ENCODE results near the gene SDC4. TPM values are rescaled to one million over a fixed set of nuclear protein-coding genes. Genes with fewer than 3 reads are reported as not detected.
"Not testable (repeated sequence)": the region's sequence is repeated elsewhere in the genome, so short reads cannot be mapped to it uniquely, and the experiment has no call there.

The SDC4 gene
- total RNA-seq, 1 donor from 2014 or later: 89.7 TPM

- intact Hi-C loops (cut with micrococcal nuclease): no loop called here
Measured at GRCh38 chr20:45365444-45365970, 17.3 kb upstream of the SDC4 start.

- intact Hi-C loops (cut with micrococcal nuclease): loop anchor here (1.0 to 5.0 kb wide), 14 partner anchors 9 to 1153 kb away; partner anchors contain the start of genes DNTTIP1, OSER1, PIGT and SDC4
Measured at GRCh38 chr20:45363611-45364492, 15.6 kb upstream of the SDC4 start.

- intact Hi-C loops (cut with micrococcal nuclease): loop anchor here (1.0 to 5.0 kb wide), 14 partner anchors 8 to 1152 kb away; partner anchors contain the start of genes DNTTIP1, OSER1, PIGT and SDC4
Measured at GRCh38 chr20:45362804-45363610, 14.8 kb upstream of the SDC4 start, which contains the start of gene SYS1. TSS of gene SYS1 (plus strand) at chr20:45363156. CDS start at chr20:45363532, 376 bp downstream.

- intact Hi-C loops (cut with micrococcal nuclease): loop anchor here (2.0 to 5.0 kb wide), 5 partner anchors 45 to 1151 kb away; partner anchors contain the start of genes DNTTIP1, OSER1, STK4 and WFDC3
Measured at GRCh38 chr20:45361793-45362192, 13.6 kb upstream of the SDC4 start.

GRCh38 chr20:45359406-45360148 lies 11.4 kb upstream of the SDC4 start:
- intact Hi-C loops (cut with micrococcal nuclease): loop anchor here (1.0 to 5.0 kb wide), 3 partner anchors 23 to 433 kb away; partner anchors contain the start of genes DNTTIP1, STK4 and WFDC3

GRCh38 chr20:45359069-45359405 lies 10.8 kb upstream of the SDC4 start:
- intact Hi-C loops (cut with micrococcal nuclease): no loop called here

- intact Hi-C loops (cut with micrococcal nuclease): no loop called here
Measured at GRCh38 chr20:45358282-45359068, 10.3 kb upstream of the SDC4 start.

- intact Hi-C loops (cut with micrococcal nuclease): loop anchor here (1.0 kb wide), 2 partner anchors 8 kb away; partner anchors contain the start of gene SYS1
Measured at GRCh38 chr20:45355209-45356084, 7.2 kb upstream of the SDC4 start.

GRCh38 chr20:45354423-45355208 lies 6.4 kb upstream of the SDC4 start:
- intact Hi-C loops (cut with micrococcal nuclease): loop anchor here (1.0 kb wide), 2 partner anchors 7 to 9 kb away; partner anchors contain the start of gene SYS1

- intact Hi-C loops (cut with micrococcal nuclease): no loop called here
Measured at GRCh38 chr20:45353746-45354145, 5.5 kb upstream of the SDC4 start.

- intact Hi-C loops (cut with micrococcal nuclease): no loop called here
Measured at GRCh38 chr20:45352729-45353128, 4.5 kb upstream of the SDC4 start.

GRCh38 chr20:45350795-45351194 lies 2.6 kb upstream of the SDC4 start:
- intact Hi-C loops (cut with micrococcal nuclease): not testable (repeated sequence)

GRCh38 chr20:45350217-45350616 lies 2.0 kb upstream of the SDC4 start:
- intact Hi-C loops (cut with micrococcal nuclease): no loop called here

GRCh38 chr20:45347297-45347935 lies 808 bp downstream of the SDC4 start:
- intact Hi-C loops (cut with micrococcal nuclease): loop anchor here (1.0 to 2.0 kb wide), 2 partner anchors 8 to 69 kb away; partner anchors contain the start of gene PIGT

- intact Hi-C loops (cut with micrococcal nuclease): loop anchor here (1.0 to 2.0 kb wide), 3 partner anchors 8 to 70 kb away; partner anchors contain the start of gene PIGT
Measured at GRCh38 chr20:45346851-45347250, 1.4 kb downstream of the SDC4 start.

- intact Hi-C loops (cut with micrococcal nuclease): loop anchor here (1.0 to 2.0 kb wide), 2 partner anchors 27 to 70 kb away; partner anchors contain the start of gene PIGT
Measured at GRCh38 chr20:45346291-45346718, 1.9 kb downstream of the SDC4 start.

Data from T-helper 1 cell treated with Interleukin-12 subunit alpha and Interleukin-12 subunit beta and Interleukin-4 antibody, amounts not matched to agents 30 ng/mL and 1 ng/mL, for 36 hours (primary cell).